NCI-H2171 (cell line): ENCODE results near the gene ALDH8A1.
A peak's percentile ranks its signal among the peaks of the same experiment; 100 is the strongest.

Experiments
- DNase-seq: peaks from one replicate; lab custom pipeline; 2025; lab: John Stamatoyannopoulos, UW

The ALDH8A1 gene

GRCh38 chr6:134870677-134871498 lies 79.0 kb downstream of the ALDH8A1 start:
- DNase-seq = peak; percentile 13

DNA sequence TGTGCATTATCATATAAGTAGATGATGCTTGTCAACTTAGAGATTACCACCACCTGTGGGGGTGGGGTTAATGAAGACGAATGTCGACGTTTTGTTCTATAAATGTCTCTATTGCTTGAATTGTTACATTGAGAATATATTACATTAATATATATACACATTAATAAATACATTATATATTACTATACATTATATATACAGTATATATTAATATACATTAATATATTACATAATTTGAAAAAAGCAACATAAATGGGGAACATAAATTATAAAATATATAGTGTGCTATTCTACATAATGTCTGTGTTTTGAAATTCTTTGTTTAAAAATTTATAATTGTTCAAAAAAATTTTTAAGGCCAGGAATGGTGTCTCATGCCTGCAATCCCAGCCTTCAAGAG lies 81.1 kb downstream of the ALDH8A1 start:
- DNase-seq = no peak
